GM19463 (cell line): ENCODE results near the gene TXLNG.

Experiments
- ATAC-seq: cut with Tn5 transposase; IDR thresholded peaks from one replicate; pipeline ENCODE4 v1.9.1; 2021; ENCODE audit warnings: mild to moderate bottlenecking, moderate library complexity; ENCODE audit not compliant: unreplicated experiment

The TXLNG gene

GRCh38 chrX:16838202-16839066 is 52.2 kb downstream of the TXLNG start:
- ATAC-seq, result no peak

- ATAC-seq, result no peak
Measured at GRCh38 chrX:16839219-16839851, 53.1 kb downstream of the TXLNG start.

- no peak for ATAC-seq
Measured at GRCh38 chrX:16839852-16840460, 53.7 kb downstream of the TXLNG start.

- no peak for ATAC-seq
Measured at GRCh38 chrX:16842684-16843083, 56.4 kb downstream of the TXLNG start.

- ATAC-seq, result no peak
Measured at GRCh38 chrX:16843208-16843909, 57.1 kb downstream of the TXLNG start.

GRCh38 chrX:16845686-16846085 is 59.4 kb downstream of the TXLNG start:
- ATAC-seq, result no peak

GRCh38 chrX:16848541-16848940 is 62.3 kb downstream of the TXLNG start:
- ATAC-seq, result no peak

GRCh38 chrX:16851421-16851820 is 65.2 kb downstream of the TXLNG start:
- ATAC-seq, result no peak

- no peak for ATAC-seq
Measured at GRCh38 chrX:16851827-16852226, 65.6 kb downstream of the TXLNG start.

GRCh38 chrX:16852617-16853179 is 66.4 kb downstream of the TXLNG start:
- ATAC-seq, result no peak

GRCh38 chrX:16853537-16853936 is 67.3 kb downstream of the TXLNG start:
- no peak for ATAC-seq

- peak; percentile 21 for ATAC-seq
Measured at GRCh38 chrX:16855363-16856075, 69.3 kb downstream of the TXLNG start.

- ATAC-seq, result peak; percentile 67
Measured at GRCh38 chrX:16856076-16856404, 69.8 kb downstream of the TXLNG start.

GRCh38 chrX:16856744-16857143 is 70.5 kb downstream of the TXLNG start:
- no peak for ATAC-seq

- ATAC-seq, result no peak
Measured at GRCh38 chrX:16862829-16863228, 76.6 kb downstream of the TXLNG start.

GRCh38 chrX:16867947-16868346 is 81.7 kb downstream of the TXLNG start:
- ATAC-seq, result no peak

- no peak for ATAC-seq
Measured at GRCh38 chrX:16868920-16869319, 82.7 kb downstream of the TXLNG start.

- peak; percentile 39 for ATAC-seq
Measured at GRCh38 chrX:16869393-16870094, 83.3 kb downstream of the TXLNG start.

GRCh38 chrX:16870095-16870861 is 84.0 kb downstream of the TXLNG start, which contains the start of gene RBBP7:
Gene RBBP7, minus strand, starts transcription at chrX:16870362. Its CDS starts 309 bp downstream, at chrX:16870053.
- ATAC-seq, result peak; percentile 86
